Measurements from ENCODE around the gene LCA5L.
"Not testable (repeated sequence)": the region's sequence is repeated elsewhere in the genome, so short reads cannot be mapped to it uniquely, and the experiment has no call there.

LCA5L gene

GRCh38 chr21:39387461-39388037, 58.0 kb downstream of the LCA5L start:
- DNase-seq (ENCODE audit: low read depth), result peak; percentile 60

GRCh38 chr21:39386899-39387298, 58.7 kb downstream of the LCA5L start:
- DNase-seq (ENCODE audit: low read depth), result no peak

- DNase-seq (ENCODE audit: low read depth), result no peak
Observed at GRCh38 chr21:39386194-39386593, 59.4 kb downstream of the LCA5L start.

GRCh38 chr21:39385299-39386145, 60.1 kb downstream of the LCA5L start:
- peak; percentile 56 for DNase-seq (ENCODE audit: low read depth)

GRCh38 chr21:39384674-39385298, 60.8 kb downstream of the LCA5L start:
- DNase-seq (ENCODE audit: low read depth), result no peak

- DNase-seq (ENCODE audit: low read depth), result not testable (repeated sequence)
Observed at GRCh38 chr21:39382096-39382495, 63.5 kb downstream of the LCA5L start.

GRCh38 chr21:39381009-39381408, 64.6 kb downstream of the LCA5L start:
- DNase-seq (ENCODE audit: low read depth), result no peak

- peak; percentile 93 for DNase-seq (ENCODE audit: low read depth)
Observed at GRCh38 chr21:39379986-39380891, 65.3 kb downstream of the LCA5L start.

- DNase-seq (ENCODE audit: low read depth), result no peak
Observed at GRCh38 chr21:39377444-39378050, 68.0 kb downstream of the LCA5L start.

GRCh38 chr21:39375446-39375845, 70.1 kb downstream of the LCA5L start:
- DNase-seq (ENCODE audit: low read depth), result no peak

- DNase-seq (ENCODE audit: low read depth), result no peak
Observed at GRCh38 chr21:39374046-39374445, 71.5 kb downstream of the LCA5L start.

GRCh38 chr21:39373634-39374033, 71.9 kb downstream of the LCA5L start:
- no peak for DNase-seq (ENCODE audit: low read depth)

GRCh38 chr21:39369896-39370288, 75.7 kb downstream of the LCA5L start:
- not testable (repeated sequence) for DNase-seq (ENCODE audit: low read depth)

GRCh38 chr21:39367783-39368182, 77.8 kb downstream of the LCA5L start:
- DNase-seq (ENCODE audit: low read depth), result no peak

GRCh38 chr21:39366563-39366962, 79.0 kb downstream of the LCA5L start:
- no peak for DNase-seq (ENCODE audit: low read depth)

GRCh38 chr21:39364949-39365348, 80.6 kb downstream of the LCA5L start:
- DNase-seq (ENCODE audit: low read depth), result no peak

- no peak for DNase-seq (ENCODE audit: low read depth)
Observed at GRCh38 chr21:39363607-39364555, 81.7 kb downstream of the LCA5L start.

- no peak for DNase-seq (ENCODE audit: low read depth)
Observed at GRCh38 chr21:39362733-39363132, 82.8 kb downstream of the LCA5L start.

GRCh38 chr21:39359382-39359781, 86.2 kb downstream of the LCA5L start:
- DNase-seq (ENCODE audit: low read depth), result no peak

Measured in stromal cell of bone marrow (primary cell).